Measurements from ENCODE around the gene ATF5.

The ATF5 gene

DNA sequence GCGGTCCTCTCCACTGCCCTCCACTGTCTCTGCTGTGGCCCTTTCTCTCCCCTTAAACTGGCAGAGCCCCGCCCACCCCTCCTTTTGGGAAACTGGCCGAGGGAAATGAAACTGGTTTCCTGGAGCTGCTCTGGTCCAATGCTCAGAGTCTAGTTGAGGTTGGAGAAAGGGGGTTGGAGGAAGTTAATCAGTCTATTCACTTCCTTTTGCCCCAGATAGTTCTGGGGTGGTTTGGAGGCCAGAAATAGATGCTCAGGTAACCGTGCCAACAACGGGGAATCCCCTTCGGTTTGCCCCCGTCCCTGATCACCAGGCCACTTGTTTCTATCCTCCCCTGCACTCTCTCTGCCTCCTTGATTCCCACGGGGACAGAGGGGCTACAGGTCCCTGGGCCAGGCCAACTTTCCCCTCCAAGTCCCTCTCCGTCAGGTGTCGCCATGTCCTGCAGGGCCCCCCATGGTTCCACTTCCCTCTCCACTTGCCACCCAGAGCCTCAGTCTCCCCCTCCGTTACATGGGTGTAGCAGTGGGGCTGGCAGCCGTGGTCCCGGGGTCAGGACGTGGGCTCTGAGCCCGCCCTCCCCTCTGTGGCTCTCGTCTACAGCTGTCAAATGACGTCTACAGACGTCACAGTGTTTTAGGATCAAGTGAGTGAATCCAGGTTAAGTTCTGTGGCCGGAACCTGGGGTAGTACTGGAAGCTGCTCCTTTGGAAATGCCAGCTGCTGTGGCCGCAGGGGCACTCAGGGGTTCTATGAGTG is 32.0 kb upstream of the ATF5 start, which contains the start of gene IL4I1:
TSS of gene IL4I1 (minus strand) at position 25 of the 759 bp plus-strand sequence. CDS start 727 bp downstream, outside the sequence.
- H4K12ac ChIP-seq (ENCODE audit: low read depth, low read length): no peak within 1 kb of the TSS

DNA sequence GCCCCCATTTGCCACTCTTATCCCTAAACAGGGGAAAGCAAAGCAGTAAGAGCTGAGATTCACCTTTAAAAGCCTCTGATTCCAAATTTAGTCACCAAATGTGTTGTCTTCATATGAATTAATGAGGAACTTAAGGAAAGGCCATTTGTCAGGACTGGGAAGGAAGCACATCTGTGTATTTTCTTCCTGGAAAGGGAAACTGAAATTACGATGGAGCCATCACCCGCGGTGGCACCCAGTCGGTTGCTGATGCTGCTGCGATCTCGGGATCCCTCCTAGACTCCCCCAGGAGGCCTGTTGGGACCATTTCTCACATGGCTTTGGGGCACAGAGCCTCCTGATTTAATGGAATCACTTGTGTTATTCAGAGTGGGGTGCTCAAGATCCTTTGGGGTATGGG is 24.9 kb upstream of the ATF5 start:
- Histone ChIP-seq H3K79me2 (ENCODE audit: control insufficient read depth, insufficient read depth, low read length, poor library complexity) (no peaks in the 10 kb centered on the region), H3K14ac (ENCODE audit: low read length) (no peak overlapping the region), H2AK5ac (ENCODE audit: low read length) (no peak overlapping the region), H2BK5ac (ENCODE audit: low read depth, low read length, poor library complexity) (no peak overlapping the region), H2BK120ac (ENCODE audit: insufficient read depth, low read length, poor library complexity) (no peak overlapping the region), H3K27me3 (ENCODE audit: insufficient read depth, low read length) (no peaks in the 10 kb centered on the region), H2BK12ac (ENCODE audit: low read length) (no peak overlapping the region), H3K79me1 (ENCODE audit: low read length) (no peaks in the 10 kb centered on the region), H2AFZ (ENCODE audit: insufficient read depth, low read length, poor library complexity) (no peak overlapping the region), H3K36me3 (ENCODE audit: control insufficient read depth in 1 of 2, insufficient read depth in 2 of 2, low read length in 2 of 2) (peaks cover 23 to 24% of the 10 kb centered on the region in 2 experiments), H4K12ac (ENCODE audit: low read depth, low read length) (no peak overlapping the region), H3K4me1 (ENCODE audit: control insufficient read depth in 1 of 2, insufficient read depth in 2 of 2, low read length in 2 of 2) (no peaks in the 10 kb centered on the region), H3K9me3 (ENCODE audit: insufficient read depth, low read depth, low read length) (peaks cover 6% of the 10 kb centered on the region), H3K4me2 (ENCODE audit: low read length) (no peak overlapping the region), H4K8ac (ENCODE audit: low read depth, low read length) (no peak overlapping the region), H3K4ac (ENCODE audit: low read depth, low read length) (no peak overlapping the region), H3K27ac (ENCODE audit: low read depth, low read length) (no peak overlapping the region), H3K4me3 (ENCODE audit: low read depth, low read length) (no peak overlapping the region), H3K18ac (ENCODE audit: low read length) (no peak overlapping the region), H3K23ac (ENCODE audit: low read length) (no peak overlapping the region), H3K9ac (ENCODE audit: low read length) (no peak overlapping the region), H4K91ac (ENCODE audit: low read depth, low read length) (no peak overlapping the region)
- no peak for DNase-seq
- no CpG with 5 or more reads among the region's 6 CpGs for WGBS (ENCODE audit: extremely low coverage, insufficient coverage, insufficient read length)

More for the DNA sequence above, 32.0 kb upstream of the ATF5 start, which contains the start of gene IL4I1:
- no peaks in the 10 kb centered on the region for H3K36me3 ChIP-seq (ENCODE audit: control insufficient read depth in 1 of 2, insufficient read depth in 2 of 2, low read length in 2 of 2)
- H3K79me2 ChIP-seq (ENCODE audit: control insufficient read depth, insufficient read depth, low read length, poor library complexity): no peaks in the 10 kb centered on the region
- H2BK5ac ChIP-seq (ENCODE audit: low read depth, low read length, poor library complexity): no peak within 1 kb of the TSS
- no peak within 1 kb of the TSS for H4K91ac ChIP-seq (ENCODE audit: low read depth, low read length)
- H3K4me2 ChIP-seq (ENCODE audit: low read length): no peak within 1 kb of the TSS
- H2BK12ac ChIP-seq (ENCODE audit: low read length): no peak within 1 kb of the TSS
- no peak within 1 kb of the TSS for H3K4ac ChIP-seq (ENCODE audit: low read depth, low read length)
- no peak within 1 kb of the TSS for H3K27ac ChIP-seq (ENCODE audit: low read depth, low read length)
- no peaks in the 10 kb centered on the region for H3K27me3 ChIP-seq (ENCODE audit: insufficient read depth, low read length)
- H3K4me1 ChIP-seq (ENCODE audit: control insufficient read depth in 1 of 2, insufficient read depth in 2 of 2, low read length in 2 of 2): no peaks in the 10 kb centered on the region
- DNase-seq: peak in 1 of 2 donors; percentile 25
- H3K79me1 ChIP-seq (ENCODE audit: low read length): no peaks in the 10 kb centered on the region
- H3K18ac ChIP-seq (ENCODE audit: low read length): no peak within 1 kb of the TSS
- peaks cover 4% of the 10 kb centered on the region for H3K9me3 ChIP-seq (ENCODE audit: insufficient read depth, low read depth, low read length)
- no peak within 1 kb of the TSS for H3K4me3 ChIP-seq (ENCODE audit: low read depth, low read length)
- H2AFZ ChIP-seq (ENCODE audit: insufficient read depth, low read length, poor library complexity): no peak within 1 kb of the TSS
- no peak within 1 kb of the TSS for H4K8ac ChIP-seq (ENCODE audit: low read depth, low read length)
- peak within 1 kb of the TSS; percentile 42 for H3K9ac ChIP-seq (ENCODE audit: low read length)
- WGBS (ENCODE audit: extremely low coverage, insufficient coverage, insufficient read length): no CpG with 5 or more reads among the region's 20 CpGs
- H3K14ac ChIP-seq (ENCODE audit: low read length): no peak within 1 kb of the TSS
- no peak within 1 kb of the TSS for H2BK120ac ChIP-seq (ENCODE audit: insufficient read depth, low read length, poor library complexity)
- no peak within 1 kb of the TSS for H2AK5ac ChIP-seq (ENCODE audit: low read length)
- no peak within 1 kb of the TSS for H3K23ac ChIP-seq (ENCODE audit: low read length)

DNA sequence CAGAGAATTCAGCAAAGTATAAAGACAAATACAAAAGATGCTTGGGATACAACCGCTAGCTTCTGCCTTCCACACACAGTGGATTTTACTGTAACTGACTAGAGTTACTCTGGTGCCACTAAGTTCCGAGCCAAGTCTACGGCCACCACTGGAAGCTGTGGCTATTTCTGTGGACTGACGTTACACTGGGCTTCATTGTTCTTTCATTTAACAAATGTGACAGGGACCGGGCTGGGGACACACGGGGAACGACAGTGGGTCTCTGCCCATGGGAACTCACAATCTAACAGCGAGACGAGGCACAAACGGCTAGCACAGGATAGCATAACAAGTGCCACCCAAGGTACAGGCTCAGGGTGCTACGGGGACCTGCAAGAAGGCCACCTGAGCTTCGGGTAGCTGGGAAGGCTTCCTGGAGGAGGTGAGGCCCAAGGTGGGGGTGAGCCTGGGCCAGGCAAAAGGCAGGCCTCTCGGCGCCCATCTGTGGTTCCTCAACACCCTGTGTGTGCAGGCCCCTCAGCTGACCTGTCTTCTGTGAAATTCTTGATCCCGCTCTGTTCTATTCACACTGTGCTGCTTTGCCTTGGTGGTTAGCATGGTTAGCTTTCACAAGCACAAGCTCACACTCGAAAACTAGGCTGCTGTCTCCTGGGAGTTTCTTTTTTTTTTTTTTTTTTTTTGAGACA is 22.0 kb upstream of the ATF5 start:
- no peak overlapping the region for H2AFZ ChIP-seq (ENCODE audit: insufficient read depth, low read length, poor library complexity)

DNA sequence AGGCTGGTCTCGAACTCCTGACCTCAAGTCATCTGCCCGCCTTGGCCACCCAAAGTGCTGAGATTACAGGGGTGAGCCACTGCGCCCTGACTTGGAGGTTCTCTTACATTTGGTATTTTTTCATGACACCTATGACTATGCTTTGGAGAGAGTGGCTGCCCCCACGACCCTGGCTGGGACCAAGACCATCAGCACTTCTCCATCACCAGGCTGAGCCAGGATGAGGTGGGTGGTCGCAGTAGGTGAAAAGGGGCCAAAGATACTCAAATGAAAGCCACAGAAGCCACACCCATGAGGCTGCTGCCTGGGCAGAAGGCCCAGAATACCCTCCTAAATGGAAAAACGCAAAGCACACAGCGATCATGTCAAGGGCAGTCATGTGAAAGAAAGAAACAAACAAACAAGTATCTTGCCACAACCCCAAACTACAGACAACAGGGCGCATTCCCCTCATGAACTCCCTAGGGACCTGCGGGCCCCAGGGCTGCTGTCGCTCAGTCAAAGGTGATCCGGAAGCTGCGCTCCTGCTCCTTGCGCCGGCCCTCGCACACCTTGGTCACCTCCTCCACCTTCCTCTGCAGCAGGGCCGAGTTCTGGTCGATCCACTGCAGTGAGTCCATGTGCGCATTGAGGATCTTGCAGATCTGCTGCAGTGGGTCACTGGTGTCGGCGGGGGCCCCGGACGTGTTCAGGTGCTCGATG is 21.1 kb upstream of the ATF5 start:
- H2AFZ ChIP-seq (ENCODE audit: insufficient read depth, low read length, poor library complexity): no peak overlapping the region
- no peaks in the 10 kb centered on the region for H3K4me1 ChIP-seq (ENCODE audit: control insufficient read depth in 1 of 2, insufficient read depth in 2 of 2, low read length in 2 of 2)
- H3K4ac ChIP-seq (ENCODE audit: low read depth, low read length): no peak overlapping the region
- no peaks in the 10 kb centered on the region for H3K27me3 ChIP-seq (ENCODE audit: insufficient read depth, low read length)
- no peak overlapping the region for H3K18ac ChIP-seq (ENCODE audit: low read length)
- no peak overlapping the region for H3K4me3 ChIP-seq (ENCODE audit: low read depth, low read length)
- no peak overlapping the region for H3K27ac ChIP-seq (ENCODE audit: low read depth, low read length)
- H4K8ac ChIP-seq (ENCODE audit: low read depth, low read length): no peak overlapping the region
- H2AK5ac ChIP-seq (ENCODE audit: low read length): no peak overlapping the region
- H2BK5ac ChIP-seq (ENCODE audit: low read depth, low read length, poor library complexity): no peak overlapping the region
- H3K14ac ChIP-seq (ENCODE audit: low read length): no peak overlapping the region
- no peak overlapping the region for H3K23ac ChIP-seq (ENCODE audit: low read length)
- H4K91ac ChIP-seq (ENCODE audit: low read depth, low read length): no peak overlapping the region
- H4K12ac ChIP-seq (ENCODE audit: low read depth, low read length): no peak overlapping the region
- H3K9me3 ChIP-seq (ENCODE audit: insufficient read depth, low read depth, low read length): peaks cover 6% of the 10 kb centered on the region
- no peak overlapping the region for H2BK12ac ChIP-seq (ENCODE audit: low read length)
- H3K79me1 ChIP-seq (ENCODE audit: low read length): no peaks in the 10 kb centered on the region
- peaks cover 43 to 48% of the 10 kb centered on the region in 2 experiments for H3K36me3 ChIP-seq (ENCODE audit: control insufficient read depth in 1 of 2, insufficient read depth in 2 of 2, low read length in 2 of 2)
- no CpG with 5 or more reads among the region's 23 CpGs for WGBS (ENCODE audit: extremely low coverage, insufficient coverage, insufficient read length)
- no peak overlapping the region for H3K4me2 ChIP-seq (ENCODE audit: low read length)
- H3K79me2 ChIP-seq (ENCODE audit: control insufficient read depth, insufficient read depth, low read length, poor library complexity): no peaks in the 10 kb centered on the region
- no peak for DNase-seq
- H3K9ac ChIP-seq (ENCODE audit: low read length): no peak overlapping the region
- no peak overlapping the region for H2BK120ac ChIP-seq (ENCODE audit: insufficient read depth, low read length, poor library complexity)

More for the DNA sequence above, 22.0 kb upstream of the ATF5 start:
- Histone ChIP-seq H3K27ac (ENCODE audit: low read depth, low read length) (no peak overlapping the region), H3K79me2 (ENCODE audit: control insufficient read depth, insufficient read depth, low read length, poor library complexity) (no peaks in the 10 kb centered on the region), H2AK5ac (ENCODE audit: low read length) (no peak overlapping the region), H4K8ac (ENCODE audit: low read depth, low read length) (no peak overlapping the region), H3K27me3 (ENCODE audit: insufficient read depth, low read length) (no peaks in the 10 kb centered on the region), H3K79me1 (ENCODE audit: low read length) (no peaks in the 10 kb centered on the region), H2BK5ac (ENCODE audit: low read depth, low read length, poor library complexity) (no peak overlapping the region), H2BK120ac (ENCODE audit: insufficient read depth, low read length, poor library complexity) (no peak overlapping the region), H3K9me3 (ENCODE audit: insufficient read depth, low read depth, low read length) (peaks cover 6% of the 10 kb centered on the region), H3K4ac (ENCODE audit: low read depth, low read length) (no peak overlapping the region), H3K4me2 (ENCODE audit: low read length) (no peak overlapping the region), H3K4me3 (ENCODE audit: low read depth, low read length) (no peak overlapping the region), H4K91ac (ENCODE audit: low read depth, low read length) (no peak overlapping the region), H3K18ac (ENCODE audit: low read length) (no peak overlapping the region), H4K12ac (ENCODE audit: low read depth, low read length) (no peak overlapping the region), H3K36me3 (ENCODE audit: control insufficient read depth in 1 of 2, insufficient read depth in 2 of 2, low read length in 2 of 2) (peaks cover 37 to 41% of the 10 kb centered on the region in 2 experiments), H3K23ac (ENCODE audit: low read length) (no peak overlapping the region), H3K9ac (ENCODE audit: low read length) (no peak overlapping the region), H2BK12ac (ENCODE audit: low read length) (no peak overlapping the region), H3K4me1 (ENCODE audit: control insufficient read depth in 1 of 2, insufficient read depth in 2 of 2, low read length in 2 of 2) (no peaks in the 10 kb centered on the region), H3K14ac (ENCODE audit: low read length) (no peak overlapping the region)
- WGBS (ENCODE audit: extremely low coverage, insufficient coverage, insufficient read length): no CpG with 5 or more reads among the region's 16 CpGs
- DNase-seq: no peak

Data from trophoblast cell (in vitro differentiated cells and primary cell).